ENCODE measurements around the gene STKLD1. TPM values are rescaled to one million over a fixed set of nuclear protein-coding genes. Genes with fewer than 3 reads are reported as not detected.

STKLD1 gene
- total RNA-seq, 2 donors from 2014 or later = not detected

- intact Hi-C loops (cut with DNase I) = no loop called here
- Histone ChIP-seq H3K27me3 (no peaks in the 10 kb centered on the region), H3K9me3 (no peaks in the 10 kb centered on the region), H3K27ac (no peak overlapping the region), H3K36me3 (replicated peaks in 1 of 2; ENCODE audit: insufficient read depth in 1 of 2, low read depth in 2 of 2) (no peaks in the 10 kb centered on the region), H3K4me3 (no peak overlapping the region), H3K4me1 (peaks cover 9% of the 10 kb centered on the region)
- TF ChIP-seq CTCF (IDR thresholded peaks at IDR 0.05) (no peak), POLR2A (IDR thresholded peaks at IDR 0.05) (no peak)
- no peak for ATAC-seq
- no peak for DNase-seq
- WGBS, 2 donors = 71 to 94% methylated on average over 3 of the region's 3 CpGs
These were observed 35.9 kb upstream of the STKLD1 start for GRCh38 chr9:133340256-133340655.

GRCh38 chr9:133340916-133341315 is 35.2 kb upstream of the STKLD1 start:
- WGBS, 2 donors = 83 to 86% methylated on average over 7 to 13 of the region's 13 CpGs
- H3K9me3 ChIP-seq = no peaks in the 10 kb centered on the region
- H3K27me3 ChIP-seq = no peaks in the 10 kb centered on the region
- ATAC-seq (no peak), DNase-seq (no peak)
- H3K4me3 ChIP-seq = no peak overlapping the region
- TF ChIP-seq CTCF (IDR thresholded peaks at IDR 0.05) (no peak), POLR2A (IDR thresholded peaks at IDR 0.05) (no peak)
- H3K4me1 ChIP-seq = peaks cover 8% of the 10 kb centered on the region
- intact Hi-C loops (cut with DNase I) = no loop called here
- no peak overlapping the region for H3K27ac ChIP-seq
- no peaks in the 10 kb centered on the region for H3K36me3 ChIP-seq (replicated peaks in 1 of 2; ENCODE audit: insufficient read depth in 1 of 2, low read depth in 2 of 2)

- no peaks in the 10 kb centered on the region for H3K9me3 ChIP-seq
- intact Hi-C loops (cut with DNase I) = no loop called here
- H3K4me3 ChIP-seq = no peak overlapping the region
- TF ChIP-seq CTCF (IDR thresholded peaks at IDR 0.05) (no peak), POLR2A (IDR thresholded peaks at IDR 0.05) (peak in 1 of 3 donors; percentile 26)
- WGBS, 2 donors = 86 to 89% methylated on average over 9 to 10 of the region's 15 CpGs
- H3K36me3 ChIP-seq (replicated peaks in 1 of 2; ENCODE audit: insufficient read depth in 1 of 2, low read depth in 2 of 2) = no peaks in the 10 kb centered on the region
- H3K4me1 ChIP-seq = peaks cover 12% of the 10 kb centered on the region
- no peak overlapping the region for H3K27ac ChIP-seq
- H3K27me3 ChIP-seq = no peaks in the 10 kb centered on the region
- ATAC-seq (no peak), DNase-seq (peak in 1 of 4 donors; percentile 62)
These were observed 34.6 kb upstream of the STKLD1 start for GRCh38 chr9:133341369-133342068.

GRCh38 chr9:133342069-133342406 is 34.1 kb upstream of the STKLD1 start:
- H3K9me3 ChIP-seq = no peaks in the 10 kb centered on the region
- H3K36me3 ChIP-seq (replicated peaks in 1 of 2; ENCODE audit: insufficient read depth in 1 of 2, low read depth in 2 of 2) = no peaks in the 10 kb centered on the region
- no peak overlapping the region for H3K27ac ChIP-seq
- 77 to 92% methylated on average over 6 to 12 of the region's 12 CpGs for WGBS, 2 donors
- peaks cover 12% of the 10 kb centered on the region for H3K4me1 ChIP-seq
- H3K4me3 ChIP-seq = no peak overlapping the region
- no peaks in the 10 kb centered on the region for H3K27me3 ChIP-seq
- DNase-seq (no peak), ATAC-seq (no peak)
- TF ChIP-seq POLR2A (IDR thresholded peaks at IDR 0.05) = no peak
- TF ChIP-seq CTCF (IDR thresholded peaks at IDR 0.05) = no peak
- intact Hi-C loops (cut with DNase I) = no loop called here

GRCh38 chr9:133342570-133342969 is 33.6 kb upstream of the STKLD1 start:
- no peaks in the 10 kb centered on the region for H3K9me3 ChIP-seq
- ATAC-seq (no peak), DNase-seq (peak in 1 of 4 donors; percentile 13)
- TF ChIP-seq CTCF (IDR thresholded peaks at IDR 0.05) (no peak), POLR2A (IDR thresholded peaks at IDR 0.05) (no peak)
- H3K27ac ChIP-seq = no peak overlapping the region
- H3K36me3 ChIP-seq (replicated peaks in 1 of 2; ENCODE audit: insufficient read depth in 1 of 2, low read depth in 2 of 2) = no peaks in the 10 kb centered on the region
- intact Hi-C loops (cut with DNase I) = no loop called here
- no peaks in the 10 kb centered on the region for H3K27me3 ChIP-seq
- H3K4me1 ChIP-seq = peaks cover 12% of the 10 kb centered on the region
- WGBS, 2 donors = 83% methylated on average over 7 to 11 of the region's 11 CpGs
- no peak overlapping the region for H3K4me3 ChIP-seq

All from body of pancreas (tissue), 4 donors.